SK-N-SH (cell line): ENCODE measurements around the gene ROBO1. TPM values are rescaled to one million over a fixed set of nuclear protein-coding genes. Genes with fewer than 3 reads are reported as not detected.

Source experiments
- CTCF ChIA-PET: fragments of 300-600, 350-600 bp; formaldehyde crosslinking; extraction: SDS; loops from one replicate; lab custom pipeline; 2021; lab: Yijun Ruan, JAX
- POLR2A ChIA-PET: fragments of 350-600 bp; sonication (Branson Sonifier 250); formaldehyde crosslinking; extraction: SDS; loops from one replicate; lab custom pipeline; 2020; ENCODE audit warnings: antibody characterized with exemption, inconsistent platforms; lab: Yijun Ruan, JAX
- DNase-seq: peaks from one replicate; pipeline ENCODE4 v3.0.0; 2012
- H2AFZ ChIP-seq: fragments of 200-600 bp; sonication (generic); 2 replicates; pipeline ENCODE4 v1.8.1; 2016; ENCODE audit warnings: antibody characterized with exemption, mild to moderate bottlenecking, low read depth
- H3F3A ChIP-seq: fragments of 200-600 bp; sonication (generic); replicated peaks from 2 replicates; pipeline ENCODE3; 2016; ENCODE audit warnings: antibody characterized with exemption, mild to moderate bottlenecking; ENCODE audit not compliant: insufficient read depth
- H3K27ac ChIP-seq, 2 experiments: fragments of 200-500 bp in 1 of 2; fragments of 200-600 bp in 1 of 2; sonication (Bioruptor generic) in 1 of 2; sonication (generic), shearing (Covaris generic) in 1 of 2; 2 replicates each; pipeline versions ENCODE4 v1.5.1 to v1.6.1; 2014 to 2016; ENCODE audit warnings: low read depth in 2 of 2, inconsistent platforms in 1 of 2, low read length in 1 of 2, mild to moderate bottlenecking in 1 of 2, mixed read lengths in 1 of 2
- H3K27me3 ChIP-seq: fragments of 200-600 bp; sonication (generic), shearing (Covaris generic); 2 replicates; pipeline ENCODE4 v1.6.1; 2016; ENCODE audit warnings: mixed run types; ENCODE audit not compliant: insufficient read depth
- H3K36me3 ChIP-seq, 2 experiments: fragments of 200-500 bp in 1 of 2; fragments of 200-600 bp in 1 of 2; sonication (Bioruptor generic) in 1 of 2; sonication (generic) in 1 of 2; replicated peaks in 1 of 2; 2 replicates each; pipeline versions ENCODE3 to v1.5.1; 2014 to 2016; ENCODE audit warnings: low read length in 1 of 2, mild to moderate bottlenecking in 1 of 2; ENCODE audit not compliant: insufficient read depth in 2 of 2, control insufficient read depth in 1 of 2
- H3K4me1 ChIP-seq, 2 experiments: fragments of 200-500 bp in 1 of 2; fragments of 200-600 bp in 1 of 2; sonication (Bioruptor generic) in 1 of 2; sonication (generic), shearing (Covaris generic) in 1 of 2; 2 replicates each; pipeline versions ENCODE4 v1.5.1 to v1.6.1; 2014 to 2016; ENCODE audit warnings: low read depth in 1 of 2, low read length in 1 of 2, mixed run types in 1 of 2; ENCODE audit not compliant: insufficient read depth in 2 of 2, control insufficient read depth in 1 of 2
- H3K4me2 ChIP-seq: fragments of 200-600 bp; sonication (generic), shearing (Covaris generic); 2 replicates; pipeline ENCODE4 v1.6.1; 2017; ENCODE audit warnings: mixed run types
- H3K4me3 ChIP-seq, 2 experiments: fragments of 200-500 bp in 1 of 2; fragments of 200-600 bp in 1 of 2; sonication (Bioruptor generic) in 1 of 2; sonication (generic), shearing (Covaris generic) in 1 of 2; 2 replicates each; pipeline versions ENCODE4 v1.5.1 to v1.8.1; 2014 to 2016; ENCODE audit warnings: low read depth in 2 of 2, inconsistent platforms in 1 of 2, low read length in 1 of 2, mild to moderate bottlenecking in 1 of 2, mixed read lengths in 1 of 2, moderate library complexity in 1 of 2
- H3K79me2 ChIP-seq: fragments of 200-600 bp; sonication (generic); 2 replicates; pipeline ENCODE4 v1.8.1; 2017; ENCODE audit warnings: mild to moderate bottlenecking; ENCODE audit not compliant: insufficient read depth
- H3K9ac ChIP-seq: fragments of 200-600 bp; sonication (generic); 2 replicates; pipeline ENCODE4 v1.6.1; 2017; ENCODE audit warnings: mixed run types
- H3K9me2 ChIP-seq: fragments of 200-600 bp; sonication (generic); 2 replicates; pipeline ENCODE4 v1.6.1; 2017; ENCODE audit warnings: mixed run types
- H3K9me3 ChIP-seq: fragments of 200-600 bp; sonication (generic); 2 replicates; pipeline ENCODE4 v1.6.1; 2017; ENCODE audit warnings: mixed run types, mild to moderate bottlenecking, moderate library complexity
- H4K20me1 ChIP-seq: fragments of 200-600 bp; sonication (generic); 2 replicates; pipeline ENCODE4 v1.6.1; 2017; ENCODE audit warnings: mild to moderate bottlenecking, mixed run types; ENCODE audit not compliant: insufficient read depth
- CHD2 ChIP-seq: fragments of 150-350 bp; IDR thresholded peaks from 2 replicates; pipeline ENCODE4 v1.6.1; 2018; ENCODE audit warnings: low read length; ENCODE audit not compliant: partially characterized antibody
- CTCF ChIP-seq: fragments of 200-600 bp; sonication (generic); IDR thresholded peaks from 2 replicates; pipeline ENCODE4 v1.6.1; 2017; ENCODE audit warnings: antibody characterized with exemption, mild to moderate bottlenecking, moderate library complexity
- FOXJ3 ChIP-seq: sonication (generic); formaldehyde crosslinking; IDR thresholded peaks from 2 replicates; pipeline ENCODE4 v1.5.1; 2020; ENCODE audit warnings: mild to moderate bottlenecking, missing genetic modification reagents
- GATA2 ChIP-seq: sonication (generic); formaldehyde crosslinking; IDR thresholded peaks from 2 replicates; pipeline ENCODE4 v1.5.0; 2020; ENCODE audit warnings: mild to moderate bottlenecking, missing genetic modification reagents
- JUND ChIP-seq: IDR thresholded peaks from 2 replicates; pipeline ENCODE4 v1.4.0; 2012
- MEF2A ChIP-seq: IDR thresholded peaks from 2 replicates; pipeline ENCODE4 v1.4.0; 2012; ENCODE audit warnings: low read depth, borderline replicate concordance
- NFIC ChIP-seq: IDR thresholded peaks from 2 replicates; pipeline ENCODE4 v1.4.0; 2012; ENCODE audit warnings: borderline replicate concordance
- PBX3 ChIP-seq: IDR thresholded peaks from 2 replicates; pipeline ENCODE4; 2012
- POLR2AphosphoS5 ChIP-seq: IDR thresholded peaks from 2 replicates; pipeline ENCODE4 v1.6.1; 2012; ENCODE audit warnings: low read depth, low read length
- RAD21 ChIP-seq: IDR thresholded peaks from 2 replicates; pipeline ENCODE4 v1.6.1; 2012; ENCODE audit warnings: mild to moderate bottlenecking, low read length
- RCOR1 ChIP-seq: fragments of 150-350 bp; IDR thresholded peaks from 2 replicates; pipeline ENCODE4 v1.6.1; 2017; ENCODE audit warnings: antibody characterized with exemption, low read length
- RXRA ChIP-seq: IDR thresholded peaks from 2 replicates; pipeline ENCODE4 v1.4.0; 2012; ENCODE audit warnings: low read depth, mild to moderate bottlenecking, borderline replicate concordance
- SIN3A ChIP-seq: IDR thresholded peaks from 2 replicates; pipeline ENCODE4 v1.6.1; 2012; ENCODE audit warnings: low read depth, mild to moderate bottlenecking, low read length, moderate library complexity, borderline replicate concordance
- SMC3 ChIP-seq: IDR thresholded peaks from 2 replicates; pipeline ENCODE4 v1.6.1; 2012; ENCODE audit warnings: low read depth, low read length, improper control_type of control experiment
- TAF1 ChIP-seq: IDR thresholded peaks from 2 replicates; pipeline ENCODE4 v1.6.1; 2012; ENCODE audit warnings: low read depth, mild to moderate bottlenecking, low read length, moderate library complexity, borderline replicate concordance
- USF1 ChIP-seq: IDR thresholded peaks from 2 replicates; pipeline ENCODE4 v1.4.0; 2012; ENCODE audit warnings: low read depth, borderline replicate concordance
- YY1 ChIP-seq: IDR thresholded peaks from 2 replicates; pipeline ENCODE4 v1.4.0; 2012; ENCODE audit warnings: low read depth, mild to moderate bottlenecking
- ZBTB33 ChIP-seq: IDR thresholded peaks from 2 replicates; pipeline ENCODE4 v1.4.0; 2012; ENCODE audit warnings: low read depth, borderline replicate concordance
- WGBS: methylation state at CpG from one replicate; pipeline ENCODE4 v1.1.6; 2017; ENCODE audit warnings: low lambda C conversion rate; 5-methylcytosine and 5-hydroxymethylcytosine counted together
- polyA plus RNA-seq, 3 experiments: library from polyadenylated mRNA; depleted of rRNA; stranded (reverse); fragments of >200 nt; gene quantifications; 2 replicates each; pipeline ENCODE4 v1.2.3, GENCODE V29; 2012

ROBO1 gene
- polyA plus RNA-seq, 1 of the 3 experiments (the other 2 are of a cell fraction) = 22.7 TPM

GRCh38 chr3:79651536-79652065 is 116.2 kb downstream of the ROBO1 start:
- H3K27me3 ChIP-seq = no peaks in the 10 kb centered on the region
- CTCF ChIA-PET = interaction anchor here (1.5 kb wide), 1 partner anchor 15 kb away, joined by 3 read pairs; no protein-coding TSS in a partner anchor

More at GRCh38 chr3:79651536-79652065, 116.2 kb downstream of the ROBO1 start:
- Histone ChIP-seq H2AFZ (no peak overlapping the region), H3K4me1 (no peaks in the 10 kb centered on the region), H3K9me2 (no peaks in the 10 kb centered on the region), H3F3A (no peaks in the 10 kb centered on the region), H3K27ac (no peak overlapping the region), H3K4me2 (no peak overlapping the region)
- TF ChIP-seq MEF2A (no peak), SMC3 (no peak), RAD21 (no peak), SIN3A (no peak), JUND (no peak), CHD2 (no peak), USF1 (no peak), TAF1 (no peak), RXRA (no peak), POLR2AphosphoS5 (no peak), RCOR1 (no peak), FOXJ3 (CRISPR knock-in tag) (no peak), YY1 (no peak), PBX3 (no peak), NFIC (no peak), CTCF (no peak), GATA2 (CRISPR knock-in tag) (no peak), ZBTB33 (no peak)
- TF ChIP-seq, all 33 proteins: peak for 0
- H3K79me2 ChIP-seq = no peaks in the 10 kb centered on the region
- H3K36me3 ChIP-seq = no peaks in the 10 kb centered on the region
- no peak overlapping the region for H3K9ac ChIP-seq
- H3K9me3 ChIP-seq = no peaks in the 10 kb centered on the region
- DNase-seq = no peak
- 45% methylated on average over 7 of the region's 7 CpGs for WGBS
- POLR2A ChIA-PET = no interaction called here
- no peaks in the 10 kb centered on the region for H4K20me1 ChIP-seq
- H3K4me3 ChIP-seq = no peak overlapping the region
